Measurements from ENCODE around the gene ETS1.

Gene ETS1

DNA sequence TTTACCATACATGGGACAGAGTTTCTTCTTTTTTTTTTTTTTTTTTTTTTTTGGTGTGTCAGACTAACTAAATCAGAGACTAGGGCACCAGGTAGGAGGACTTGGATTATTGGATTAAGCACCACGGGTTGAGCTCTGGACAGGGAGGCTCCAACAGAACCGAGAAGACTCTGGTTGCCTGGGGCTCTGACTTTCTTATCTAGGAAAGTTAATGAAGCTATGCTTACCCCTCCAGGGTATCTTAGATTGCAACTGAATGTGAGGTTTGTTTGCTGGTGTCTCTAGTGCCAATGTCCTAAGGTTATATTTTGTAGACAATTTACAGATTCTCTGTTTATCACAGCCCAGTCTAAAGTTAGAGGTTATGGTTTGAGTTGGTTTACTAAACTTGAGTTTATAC, 18.1 kb downstream of the ETS1 start:
- DNase-seq (ENCODE audit: low read depth in 1 of 2, low spot score in 1 of 2), result no peak

- DNase-seq (ENCODE audit: low read depth in 1 of 2, low spot score in 1 of 2), result no peak
Measured at GRCh38 chr11:128568166-128568778, 19.1 kb downstream of the ETS1 start.

DNA sequence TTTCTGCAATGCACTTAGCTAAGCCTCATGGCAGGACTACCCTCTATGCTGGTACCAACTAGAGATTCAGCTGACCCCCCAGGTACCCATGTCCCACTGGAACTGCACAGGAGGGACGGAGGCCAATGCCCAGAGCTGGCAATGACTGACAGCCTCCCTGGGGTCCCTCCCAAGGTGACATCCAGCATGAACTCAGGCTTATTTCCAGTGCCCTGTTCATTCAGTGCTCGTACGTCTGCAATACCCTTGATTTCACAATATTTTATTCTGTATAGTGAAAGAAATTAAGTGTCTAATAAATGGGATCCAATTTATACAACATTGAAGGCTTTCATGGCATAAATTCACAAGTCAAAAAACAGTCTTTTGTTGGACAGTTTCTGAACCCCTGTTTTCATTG, 20.2 kb downstream of the ETS1 start:
- DNase-seq (ENCODE audit: low read depth in 1 of 2, low spot score in 1 of 2), result no peak

- DNase-seq (ENCODE audit: low read depth in 1 of 2, low spot score in 1 of 2), result no peak
Measured at GRCh38 chr11:128565881-128566280, 21.5 kb downstream of the ETS1 start.

- no peak for DNase-seq (ENCODE audit: low read depth in 1 of 2, low spot score in 1 of 2)
Measured at GRCh38 chr11:128564642-128565245, 22.6 kb downstream of the ETS1 start.

- no peak for DNase-seq (ENCODE audit: low read depth in 1 of 2, low spot score in 1 of 2)
Measured at GRCh38 chr11:128563942-128564641, 23.3 kb downstream of the ETS1 start.

DNA sequence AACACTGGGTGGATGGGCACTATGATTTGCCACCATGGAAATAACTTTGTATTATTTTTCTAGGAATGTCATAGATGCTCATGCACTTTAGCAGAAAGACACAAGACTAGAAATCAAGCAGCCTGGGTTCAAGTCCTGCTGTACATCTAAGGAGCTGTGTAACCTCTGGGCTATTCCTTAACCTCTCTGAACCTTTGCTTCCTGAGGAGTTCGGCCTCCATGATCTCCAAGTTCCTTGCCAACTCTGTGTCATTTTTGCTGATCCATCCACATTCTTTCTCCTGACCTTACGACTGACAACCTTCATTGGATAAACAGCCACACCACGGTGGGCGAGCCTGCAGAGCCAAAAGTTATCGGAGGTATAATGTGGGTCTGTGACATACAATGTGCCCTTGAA, 24.1 kb downstream of the ETS1 start:
- no peak for DNase-seq (ENCODE audit: low read depth in 1 of 2, low spot score in 1 of 2)

DNA sequence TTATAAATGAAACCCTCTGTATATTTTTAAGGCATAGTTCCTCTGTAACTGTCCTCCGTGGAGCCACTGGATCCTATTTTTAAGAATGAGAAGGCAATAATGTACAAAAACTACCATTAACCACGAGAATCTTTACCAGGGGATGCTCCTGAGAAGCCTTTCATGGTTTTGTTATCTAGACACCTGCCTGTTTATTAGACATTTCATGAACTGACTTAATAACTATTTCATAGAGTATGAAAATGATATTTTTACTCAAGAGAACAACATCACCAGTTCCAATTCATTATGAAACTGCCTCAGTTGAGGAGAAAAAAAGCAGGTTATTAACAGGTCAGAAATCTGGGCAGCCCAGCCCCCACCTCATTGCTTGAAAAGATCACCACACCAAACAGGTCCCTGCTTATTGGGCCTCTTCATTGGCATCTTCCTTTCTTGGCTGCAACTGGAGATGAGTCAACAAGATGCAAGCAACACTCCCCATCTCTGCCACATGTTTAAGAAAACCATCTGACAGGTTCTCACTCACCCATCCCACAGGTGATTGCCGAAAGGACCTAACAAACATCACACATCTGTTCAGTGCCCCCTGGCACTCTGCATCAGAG, 27.8 kb downstream of the ETS1 start:
- no peak for DNase-seq (ENCODE audit: low read depth in 1 of 2, low spot score in 1 of 2)

GRCh38 chr11:128555606-128556005, 31.8 kb downstream of the ETS1 start:
- no peak for DNase-seq (ENCODE audit: low read depth in 1 of 2, low spot score in 1 of 2)

- no peak for DNase-seq (ENCODE audit: low read depth in 1 of 2, low spot score in 1 of 2)
Measured at GRCh38 chr11:128553662-128554362, 33.5 kb downstream of the ETS1 start.

DNA sequence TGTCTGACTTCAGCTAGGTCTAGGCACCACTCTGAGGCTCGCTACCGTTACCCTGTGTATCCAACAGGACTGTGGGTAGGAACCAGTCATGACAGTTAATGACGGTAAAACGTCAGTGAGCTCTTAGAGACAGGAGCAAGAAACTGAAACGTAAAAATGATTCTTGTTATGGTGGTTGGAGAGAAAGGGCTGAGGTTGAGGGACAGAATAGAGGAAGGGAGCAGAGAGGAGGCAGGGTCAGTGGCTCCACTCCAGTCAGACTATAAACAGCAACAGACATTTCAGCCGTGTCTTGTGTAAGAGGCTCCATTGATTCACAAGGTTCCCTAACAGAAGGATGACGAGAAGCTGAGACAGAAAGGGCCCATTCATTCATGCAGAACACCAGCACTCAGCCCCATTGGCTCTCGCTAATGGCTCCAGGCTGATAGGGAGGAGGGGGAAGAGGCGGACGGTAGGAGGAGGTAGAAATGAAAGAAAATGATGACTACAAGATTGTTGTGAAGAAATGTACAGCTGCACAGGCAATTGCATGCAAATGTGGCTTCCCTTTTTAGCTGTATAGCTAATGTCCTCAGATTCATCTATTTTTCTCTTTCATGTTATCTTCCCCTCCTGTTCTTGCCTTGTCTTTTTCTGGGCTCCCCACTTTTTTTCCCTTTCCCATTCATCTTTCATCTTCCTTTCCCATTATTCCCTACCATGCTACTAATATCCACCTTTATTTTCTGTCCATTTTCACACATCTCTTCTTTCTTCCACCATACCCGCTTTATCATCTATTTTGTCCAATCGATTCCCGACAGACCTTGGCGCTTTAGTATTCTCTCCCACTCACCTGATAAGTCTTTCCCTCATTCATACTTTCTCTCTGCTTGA, 34.3 kb downstream of the ETS1 start:
- DNase-seq (ENCODE audit: low read depth in 1 of 2, low spot score in 1 of 2), result no peak

DNA sequence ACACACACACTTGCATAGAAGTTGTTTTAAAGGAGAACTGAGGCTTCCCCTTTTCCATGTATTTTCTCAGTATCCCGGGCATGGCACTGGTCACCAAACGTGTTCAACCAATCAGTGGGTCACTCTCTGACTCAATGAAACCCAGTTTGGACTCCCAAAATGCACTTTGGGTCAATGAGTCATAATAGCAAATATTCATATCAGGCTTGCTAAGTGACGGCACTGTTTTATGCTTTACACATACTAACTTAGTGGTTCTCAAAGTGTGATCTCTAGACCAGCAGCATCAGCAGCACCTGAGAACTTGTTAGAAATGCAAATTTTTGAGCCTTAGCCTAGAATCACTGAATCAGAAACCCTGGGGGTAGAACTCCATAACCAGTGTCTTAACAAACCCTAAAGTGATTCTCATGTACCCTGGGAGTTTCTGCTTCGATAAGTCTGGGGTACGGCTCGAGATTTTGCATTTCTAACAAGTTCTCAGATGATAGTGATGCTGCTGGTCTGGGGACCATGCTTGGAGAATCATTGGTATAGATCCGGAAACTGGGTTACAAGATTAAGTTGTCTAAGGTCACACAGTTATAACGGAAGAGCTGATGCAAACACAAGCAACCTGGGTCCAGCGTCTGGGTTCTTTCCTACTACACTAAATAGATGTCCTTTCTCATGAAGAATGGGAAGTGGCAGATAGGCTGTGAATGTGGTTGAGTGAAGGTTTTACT, 35.6 kb downstream of the ETS1 start:
- DNase-seq (ENCODE audit: low read depth in 1 of 2, low spot score in 1 of 2), result no peak

GRCh38 chr11:128551058-128551457, 36.3 kb downstream of the ETS1 start:
- DNase-seq (ENCODE audit: low read depth in 1 of 2, low spot score in 1 of 2), result no peak

DNA sequence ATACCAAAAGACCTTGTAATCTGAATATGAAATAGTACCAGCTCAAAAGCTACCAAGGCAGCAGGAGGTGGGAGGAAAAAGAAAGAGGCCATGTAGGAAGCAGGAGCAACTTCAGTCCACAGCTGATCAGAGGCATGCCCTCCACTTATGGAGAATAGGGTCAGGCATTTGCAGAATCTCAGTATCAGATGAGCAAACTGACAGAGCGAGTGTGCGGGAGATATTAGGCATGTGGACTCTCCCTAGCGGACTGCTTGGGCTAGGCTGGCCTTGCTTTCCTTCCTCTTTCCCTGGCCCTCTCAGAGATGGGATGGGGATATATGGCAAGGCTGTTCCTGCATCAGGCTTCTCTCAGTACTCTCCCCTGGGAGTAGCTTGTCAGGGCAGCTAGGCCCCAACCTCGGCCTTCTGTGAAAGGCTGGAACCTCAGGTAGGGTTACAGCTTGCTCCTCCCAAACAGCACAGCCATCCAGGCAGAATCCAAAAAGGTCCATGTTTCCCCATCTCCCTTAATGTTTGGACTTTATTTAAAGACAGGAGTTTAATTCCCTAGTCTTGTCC, 37.0 kb downstream of the ETS1 start:
- no peak for DNase-seq (ENCODE audit: low read depth in 1 of 2, low spot score in 1 of 2)

DNA sequence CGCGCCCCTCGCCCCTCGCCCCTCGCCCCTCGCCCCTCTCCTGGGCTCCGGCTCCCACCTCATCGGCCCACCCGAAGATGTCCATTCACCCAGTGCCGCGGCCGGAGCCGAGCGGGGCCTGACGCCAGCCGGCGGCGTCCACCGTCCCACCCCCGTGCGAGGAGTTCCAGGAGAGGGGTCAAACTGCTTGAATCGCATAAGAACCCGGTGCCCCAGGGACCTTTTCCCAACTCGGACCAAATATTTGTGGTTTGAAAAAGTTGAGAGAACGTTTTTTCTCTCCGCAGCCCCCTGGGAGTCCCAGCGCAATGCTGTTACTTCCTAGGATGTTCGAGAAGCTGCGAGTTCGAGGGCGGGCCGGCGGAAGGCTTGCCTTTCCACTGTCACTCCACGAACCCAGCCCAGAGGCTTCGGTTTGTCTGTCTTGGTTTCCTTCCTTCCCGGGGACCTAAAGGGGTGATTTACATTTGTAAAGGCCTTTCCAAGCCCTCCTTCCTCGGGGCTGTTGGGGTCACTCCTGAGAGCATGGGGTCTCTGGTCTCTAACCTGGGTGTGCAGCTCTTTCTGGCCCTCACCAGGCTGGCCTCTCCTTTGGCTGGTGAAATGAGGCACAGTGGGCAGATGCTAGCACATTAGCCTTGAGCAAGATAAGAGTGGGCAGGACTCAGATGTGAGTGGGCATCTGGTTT, 38.0 kb downstream of the ETS1 start:
- DNase-seq (ENCODE audit: low read depth in 1 of 2, low spot score in 1 of 2), result no peak

DNA sequence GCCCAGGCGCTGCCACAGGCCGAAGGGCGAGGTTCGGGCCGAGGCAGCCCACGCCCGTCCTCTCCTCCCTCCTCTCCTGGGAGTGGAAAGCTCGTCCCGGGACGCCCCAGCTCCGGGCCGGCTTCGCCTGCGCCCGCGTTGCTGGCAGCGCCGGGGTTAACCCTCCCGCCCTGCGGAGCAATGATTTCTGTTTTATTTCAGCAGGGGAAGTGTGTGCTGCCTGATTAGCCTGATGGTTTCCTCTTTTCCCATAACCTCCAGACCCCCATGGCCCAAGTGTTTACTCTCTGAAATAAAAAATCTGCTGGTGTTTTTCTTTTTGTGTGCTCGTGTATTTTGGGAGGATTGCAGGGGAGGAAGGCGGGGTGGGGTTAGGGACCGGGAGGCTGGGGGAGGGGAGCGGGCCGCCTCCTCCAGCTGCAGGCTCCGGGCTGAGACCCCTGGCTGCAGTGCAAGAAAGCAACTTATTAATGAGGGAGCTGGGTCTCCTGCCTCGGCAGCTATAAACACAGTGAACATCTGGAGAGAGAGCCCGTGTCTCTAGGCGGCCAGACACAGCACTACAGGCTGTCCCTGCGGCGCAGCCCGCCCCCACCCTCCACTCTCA, 38.6 kb downstream of the ETS1 start:
- DNase-seq (ENCODE audit: low read depth in 1 of 2, low spot score in 1 of 2), result no peak

DNA sequence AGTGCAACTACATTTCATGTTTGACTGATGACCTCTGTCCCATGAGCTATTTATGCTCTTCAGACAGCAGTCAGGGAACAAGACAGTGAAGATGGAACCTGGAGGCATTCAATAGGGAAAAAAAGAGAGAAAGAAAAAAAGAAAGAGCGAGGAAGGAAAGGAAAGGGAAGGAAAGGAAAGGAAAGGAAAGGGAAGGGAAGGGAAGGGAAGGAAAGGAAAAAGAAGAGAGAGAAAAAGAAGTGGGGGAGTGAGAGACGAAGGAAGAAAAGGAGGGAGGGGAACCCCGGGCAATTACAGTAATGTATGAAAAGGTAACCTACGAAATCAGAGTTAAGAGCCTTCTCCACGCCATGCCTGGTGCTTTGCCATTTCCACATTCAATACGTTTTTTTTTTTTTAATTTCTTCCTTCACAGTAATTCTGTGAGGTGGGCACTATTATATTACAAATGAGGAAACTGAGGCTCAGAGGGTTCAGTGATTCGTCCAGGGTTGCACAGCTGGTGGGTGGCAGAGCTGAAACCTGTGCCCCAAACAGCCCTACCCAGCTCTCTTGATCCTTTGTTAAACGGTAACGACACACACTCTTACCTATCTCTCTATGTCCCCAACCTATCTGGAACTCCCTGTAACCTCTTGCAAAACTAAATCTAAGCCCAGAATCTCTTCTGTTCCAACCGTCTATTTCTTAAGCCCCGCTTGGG, 39.3 kb downstream of the ETS1 start:
- DNase-seq (ENCODE audit: low read depth in 1 of 2, low spot score in 1 of 2), result no peak

- DNase-seq (ENCODE audit: low read depth in 1 of 2, low spot score in 1 of 2), result no peak
Measured at GRCh38 chr11:128546916-128547315, 40.4 kb downstream of the ETS1 start.

Data from stimulated activated CD4-positive, alpha-beta T cell treated with anti-CD3 and anti-CD28 coated beads, Interleukin-15, amount 100 ng/mL, for 1 hour (primary cell).